ENCODE data around the gene FAM193A.

DNA sequence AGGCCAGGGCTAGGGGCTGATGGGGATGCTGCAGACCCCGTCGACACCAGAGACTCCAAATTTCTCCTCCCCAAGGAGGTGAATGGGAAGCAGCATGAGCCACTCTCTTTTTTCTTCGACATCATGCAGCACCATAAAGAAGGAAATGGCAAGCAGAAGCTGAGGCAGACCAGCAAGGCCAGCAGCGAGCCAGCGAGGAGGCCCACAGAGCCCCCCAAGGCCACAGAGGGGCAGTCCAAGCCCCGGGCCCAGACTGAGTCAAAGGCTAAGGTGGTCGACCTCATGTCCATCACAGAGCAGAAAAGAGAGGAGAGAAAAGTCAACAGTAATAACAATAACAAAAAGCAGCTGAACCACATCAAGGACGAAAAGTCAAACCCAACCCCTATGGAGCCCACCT lies 163.6 kb downstream of the FAM193A start:
- TF ChIP-seq POLR2A (IDR thresholded peaks at IDR 0.05) = no peak
- TF ChIP-seq, protein P1, sequence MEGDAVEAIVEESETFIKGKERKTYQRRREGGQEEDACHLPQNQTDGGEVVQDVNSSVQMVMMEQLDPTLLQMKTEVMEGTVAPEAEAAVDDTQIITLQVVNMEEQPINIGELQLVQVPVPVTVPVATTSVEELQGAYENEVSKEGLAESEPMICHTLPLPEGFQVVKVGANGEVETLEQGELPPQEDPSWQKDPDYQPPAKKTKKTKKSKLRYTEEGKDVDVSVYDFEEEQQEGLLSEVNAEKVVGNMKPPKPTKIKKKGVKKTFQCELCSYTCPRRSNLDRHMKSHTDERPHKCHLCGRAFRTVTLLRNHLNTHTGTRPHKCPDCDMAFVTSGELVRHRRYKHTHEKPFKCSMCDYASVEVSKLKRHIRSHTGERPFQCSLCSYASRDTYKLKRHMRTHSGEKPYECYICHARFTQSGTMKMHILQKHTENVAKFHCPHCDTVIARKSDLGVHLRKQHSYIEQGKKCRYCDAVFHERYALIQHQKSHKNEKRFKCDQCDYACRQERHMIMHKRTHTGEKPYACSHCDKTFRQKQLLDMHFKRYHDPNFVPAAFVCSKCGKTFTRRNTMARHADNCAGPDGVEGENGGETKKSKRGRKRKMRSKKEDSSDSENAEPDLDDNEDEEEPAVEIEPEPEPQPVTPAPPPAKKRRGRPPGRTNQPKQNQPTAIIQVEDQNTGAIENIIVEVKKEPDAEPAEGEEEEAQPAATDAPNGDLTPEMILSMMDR (IDR thresholded peaks at IDR 0.05) = no peak
